Mucosa of descending colon (tissue), 3 donors: Measurements from ENCODE around the gene STAT5B. TPM values are rescaled to one million over a fixed set of nuclear protein-coding genes. Genes with fewer than 3 reads are reported as not detected.
A peak's percentile ranks its signal among the peaks of the same experiment; 100 is the strongest.

Source experiments
- ATAC-seq: fragments of 200-7000 bp; cut with Tn5 transposase; one replicate; pipeline ENCODE4 v1.9.1; 2020; ENCODE audit warnings: mild to moderate bottlenecking, moderate library complexity
- DNase-seq, 3 donors: peaks; one replicate each; pipeline ENCODE4 v3.0.0-alpha.2; 2020
- H3K36me3 ChIP-seq: fragments of 200-600 bp; one replicate; pipeline ENCODE4 v1.8.0; 2021; ENCODE audit warnings: low read depth, mild to moderate bottlenecking
- H3K4me1 ChIP-seq: fragments of 200-600 bp; one replicate; pipeline ENCODE4 v1.8.0; 2021; ENCODE audit warnings: low read depth, mild to moderate bottlenecking
- H3K4me3 ChIP-seq: fragments of 200-600 bp; one replicate; pipeline ENCODE4 v1.8.0; 2021; ENCODE audit warnings: mild to moderate bottlenecking
- H3K9me3 ChIP-seq: fragments of 200-600 bp; one replicate; pipeline ENCODE4 v1.8.0; 2021; ENCODE audit warnings: mild to moderate bottlenecking
- intact Hi-C, 2 donors: fragments of 100-400 bp; cut with DNase I in 1 of 2; cut with micrococcal nuclease in 1 of 2; formaldehyde crosslinking; loops; one replicate each; pipeline versions ENCODE4 v1.11.0 to v1.11.1; 2022; cut with DNase I, micrococcal nuclease
- total RNA-seq, 3 donors: library from RNA; stranded (reverse); fragmentation: NEBNext Ultra II Directional in 2 of 3; extraction: Animal tissue kit (Norgen Biotek cat#: 25700) in 2 of 3; gene quantifications; one replicate each; pipeline versions ENCODE4 v1.2.1 to v1.2.4, GENCODE V29; 2021 to 2023
- TF ChIP-seq, protein P1 (sequence below): fragments of 200-600 bp; IDR thresholded peaks from one replicate; pipeline ENCODE4 v1.8.0; 2022; ENCODE audit warnings: antibody characterized with exemption, mild to moderate bottlenecking
- donor health status: DM: no; HTN: no; CAD: no; lungs with moderate emphysema.
- donor health status: DM: no; HTN: no; CAD: no.
- donor health status: DM: no; HTN: yes; CAD: no.

Gene STAT5B
- total RNA-seq, 3 donors from 2014 or later = 30.1 to 93.0 (median 32.2) TPM

DNA sequence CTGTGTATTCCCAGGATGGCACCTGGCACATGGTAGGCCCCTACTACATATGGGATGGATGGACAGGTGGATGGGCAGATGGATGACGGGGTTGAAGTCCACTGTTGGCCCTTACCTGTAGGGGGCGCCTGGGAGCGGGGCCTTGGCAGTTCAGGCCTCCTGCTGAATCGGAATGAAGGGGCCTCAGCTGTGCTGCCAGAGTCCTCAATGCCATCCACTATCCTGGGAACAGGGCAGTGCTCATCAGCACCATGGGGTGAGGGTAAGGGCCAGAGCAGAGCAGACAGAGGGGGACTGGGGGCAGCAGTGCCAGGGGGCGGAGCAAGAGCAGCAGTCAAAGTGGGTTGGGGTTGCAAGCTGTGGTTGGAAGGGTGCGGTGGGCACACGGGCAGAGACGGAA is 113.1 kb downstream of the STAT5B start:
- Histone ChIP-seq H3K36me3 (no peaks in the 10 kb centered on the region), H3K9me3 (no peaks in the 10 kb centered on the region), H3K4me3 (no peak overlapping the region), H3K4me1 (no peaks in the 10 kb centered on the region)
- ATAC-seq (peak; percentile 69), DNase-seq (peak in 1 of 3 donors; percentile 48)
- TF ChIP-seq, protein P1, sequence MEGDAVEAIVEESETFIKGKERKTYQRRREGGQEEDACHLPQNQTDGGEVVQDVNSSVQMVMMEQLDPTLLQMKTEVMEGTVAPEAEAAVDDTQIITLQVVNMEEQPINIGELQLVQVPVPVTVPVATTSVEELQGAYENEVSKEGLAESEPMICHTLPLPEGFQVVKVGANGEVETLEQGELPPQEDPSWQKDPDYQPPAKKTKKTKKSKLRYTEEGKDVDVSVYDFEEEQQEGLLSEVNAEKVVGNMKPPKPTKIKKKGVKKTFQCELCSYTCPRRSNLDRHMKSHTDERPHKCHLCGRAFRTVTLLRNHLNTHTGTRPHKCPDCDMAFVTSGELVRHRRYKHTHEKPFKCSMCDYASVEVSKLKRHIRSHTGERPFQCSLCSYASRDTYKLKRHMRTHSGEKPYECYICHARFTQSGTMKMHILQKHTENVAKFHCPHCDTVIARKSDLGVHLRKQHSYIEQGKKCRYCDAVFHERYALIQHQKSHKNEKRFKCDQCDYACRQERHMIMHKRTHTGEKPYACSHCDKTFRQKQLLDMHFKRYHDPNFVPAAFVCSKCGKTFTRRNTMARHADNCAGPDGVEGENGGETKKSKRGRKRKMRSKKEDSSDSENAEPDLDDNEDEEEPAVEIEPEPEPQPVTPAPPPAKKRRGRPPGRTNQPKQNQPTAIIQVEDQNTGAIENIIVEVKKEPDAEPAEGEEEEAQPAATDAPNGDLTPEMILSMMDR = no peak
- intact Hi-C loops = no loop called here

DNA sequence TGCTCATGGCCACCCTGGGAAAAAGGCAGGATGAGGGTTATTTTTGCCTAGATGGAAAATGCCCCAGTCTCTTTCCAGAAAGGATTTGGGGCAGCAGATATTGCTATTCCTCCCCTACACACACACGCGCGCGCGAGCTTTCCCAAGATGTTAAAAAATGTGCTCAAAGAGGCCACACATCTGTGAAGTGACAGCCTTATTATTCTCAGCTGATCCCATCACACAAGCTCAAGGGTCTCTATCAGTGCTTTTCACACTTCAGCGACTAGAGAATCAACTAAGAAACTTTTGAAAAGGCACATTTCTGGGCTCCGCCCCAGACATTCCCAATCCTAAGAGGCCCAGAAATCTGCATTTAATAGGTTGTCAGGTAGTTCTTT is 115.7 kb downstream of the STAT5B start:
- Histone ChIP-seq H3K36me3 (no peaks in the 10 kb centered on the region), H3K4me3 (no peak overlapping the region), H3K4me1 (no peaks in the 10 kb centered on the region), H3K9me3 (no peaks in the 10 kb centered on the region)
- intact Hi-C loops = no loop called here
- no peak for DNase-seq
- ATAC-seq = no peak
- TF ChIP-seq, protein P1 = no peak

DNA sequence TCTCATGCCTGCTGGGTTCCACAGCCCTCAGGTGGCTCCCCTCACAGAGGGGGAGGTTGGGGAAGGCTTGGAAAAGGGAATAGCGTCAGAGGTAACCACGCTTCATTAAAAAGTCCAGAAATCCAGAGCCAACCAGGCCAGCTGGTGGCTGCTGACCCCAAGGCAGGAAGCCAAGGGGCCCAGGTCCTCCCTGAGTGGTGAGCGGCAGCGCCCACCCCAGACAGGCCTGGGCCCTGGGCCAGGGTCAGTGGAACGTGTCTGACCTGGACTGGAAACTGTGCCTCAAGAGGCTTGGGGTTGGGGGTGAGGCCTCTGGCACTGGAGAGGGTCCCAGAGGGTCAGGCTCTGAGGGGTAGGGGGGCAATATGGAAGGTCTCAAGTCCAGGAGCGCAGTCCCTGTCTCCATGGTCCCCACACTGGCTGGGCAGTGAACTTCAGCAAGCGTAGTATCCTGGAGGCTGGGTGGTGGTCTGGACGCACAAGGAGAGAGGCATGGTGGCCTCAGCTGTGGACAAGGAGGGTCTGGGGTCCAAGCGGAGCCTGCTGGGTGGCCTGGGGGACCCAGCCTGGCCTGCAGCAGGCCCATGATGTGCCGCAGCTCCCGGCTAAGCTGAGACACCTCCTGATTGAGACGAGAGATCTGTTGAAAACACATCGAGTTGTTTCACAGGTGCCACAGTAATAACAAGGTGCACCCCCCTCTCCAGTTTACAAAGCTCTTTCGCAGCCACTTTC is 116.2 kb downstream of the STAT5B start:
- ATAC-seq (no peak), DNase-seq (no peak)
- Histone ChIP-seq H3K4me3 (no peak overlapping the region), H3K9me3 (no peaks in the 10 kb centered on the region), H3K4me1 (no peaks in the 10 kb centered on the region), H3K36me3 (no peaks in the 10 kb centered on the region)
- TF ChIP-seq, protein P1 = no peak
- intact Hi-C loops = no loop called here

DNA sequence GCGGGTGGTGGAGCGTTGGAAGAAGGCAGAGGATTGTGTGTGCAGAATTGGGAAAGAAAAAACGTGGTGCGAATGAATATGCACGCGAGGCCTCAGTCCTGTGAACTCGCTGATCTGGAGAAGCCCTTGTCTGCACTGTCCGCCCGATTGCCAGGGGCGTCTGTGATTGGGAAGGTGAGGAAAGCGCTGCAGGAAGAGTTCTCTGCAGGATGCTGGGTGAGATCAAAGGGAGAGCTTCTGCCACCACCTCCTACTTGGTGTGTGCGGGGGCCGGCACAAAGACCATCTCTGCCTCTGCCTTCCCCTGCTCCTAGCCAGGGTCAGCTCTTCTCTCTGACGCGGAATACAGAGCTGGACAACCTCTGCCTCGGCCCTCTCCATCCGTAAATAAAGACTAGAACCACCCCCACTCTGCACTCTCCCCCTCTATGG is 120.6 kb downstream of the STAT5B start:
- H3K9me3 ChIP-seq = no peaks in the 10 kb centered on the region
- intact Hi-C loops = no loop called here
- no peak overlapping the region for H3K4me3 ChIP-seq
- peaks cover 13% of the 10 kb centered on the region for H3K4me1 ChIP-seq
- H3K36me3 ChIP-seq = no peaks in the 10 kb centered on the region
- ATAC-seq = no peak
- TF ChIP-seq, protein P1 = no peak
- no peak for DNase-seq

DNA sequence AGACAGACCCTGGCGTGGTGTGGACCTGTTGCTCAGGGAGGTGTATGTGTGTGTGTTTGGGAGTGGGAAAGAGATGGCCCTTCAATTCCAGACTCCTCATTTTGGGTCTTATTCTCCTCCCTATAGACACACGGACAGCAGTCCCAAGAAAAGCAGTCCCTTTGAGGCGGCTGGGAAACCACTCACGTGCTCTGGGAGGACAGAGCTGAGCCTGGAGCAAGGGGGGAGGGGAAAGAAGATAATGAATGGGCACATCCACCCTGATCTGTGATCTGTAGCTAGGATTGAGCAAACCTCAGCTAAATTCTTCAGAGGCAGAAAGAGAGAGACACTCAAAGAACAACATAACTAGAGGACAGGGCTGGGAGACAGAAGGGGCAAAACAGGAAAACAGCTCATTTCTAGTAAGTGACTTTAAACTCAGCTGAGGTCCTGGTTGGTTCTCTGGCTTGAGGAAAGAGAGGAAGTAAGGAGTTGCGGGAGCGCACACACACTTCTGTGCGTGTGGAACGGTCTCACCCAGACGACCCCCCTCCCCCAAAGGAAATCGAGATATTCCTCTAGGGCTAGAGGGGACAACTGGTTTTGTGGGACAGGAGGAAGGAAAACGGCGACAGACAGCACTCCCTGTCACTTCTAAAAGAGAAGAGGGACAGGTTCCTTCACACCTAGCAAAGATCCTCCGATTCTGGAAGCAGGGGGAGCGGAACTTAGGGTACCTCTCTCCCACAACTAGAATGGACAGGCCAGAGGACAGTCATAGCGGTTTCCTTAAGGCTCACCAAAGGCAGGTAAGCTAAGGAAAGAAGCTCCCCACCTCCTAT is 122.1 kb downstream of the STAT5B start:
- H3K4me3 ChIP-seq = peak overlapping the region; percentile 83
- TF ChIP-seq, protein P1 = no peak
- ATAC-seq (peak; percentile 1), DNase-seq (no peak)
- peaks cover 13% of the 10 kb centered on the region for H3K4me1 ChIP-seq
- no peaks in the 10 kb centered on the region for H3K36me3 ChIP-seq
- intact Hi-C loops = no loop called here
- no peaks in the 10 kb centered on the region for H3K9me3 ChIP-seq

Other genes with a start within 250 kb of the STAT5B start
- 1 to 10 TPM; 1.2 to 3.8 (median 2.0) TPM for gene C17orf113, start 225.8 kb downstream of the STAT5B start, total RNA-seq
- gene ZNF385C, start 177.9 kb downstream of the STAT5B start, total RNA-seq = under 1 TPM; 0.41 to 0.96 (median 0.58) TPM
- 10 to 100 TPM; 11.7 to 18.0 (median 14.0) TPM for gene DHX58, start 163.7 kb downstream of the STAT5B start, total RNA-seq
- 10 to 100 TPM; 21.6 to 47.8 (median 31.4) TPM for gene KAT2A, start 155.0 kb downstream of the STAT5B start, total RNA-seq
- gene HSPB9, start 153.6 kb downstream of the STAT5B start, total RNA-seq = under 1 TPM in 1 of 3 donors, not detected in 2; 0.28 TPM
- 100 to 1,000 TPM; 133 to 161 (median 160) TPM for gene RAB5C, start 121.4 kb downstream of the STAT5B start, total RNA-seq
- gene KCNH4, start 95.2 kb downstream of the STAT5B start, total RNA-seq = under 1 TPM in 2 of 3 donors, not detected in 1; 0.06 to 0.10 TPM
- gene HCRT, start 90.9 kb downstream of the STAT5B start, total RNA-seq = not detected
- gene GHDC, start 81.9 kb downstream of the STAT5B start, total RNA-seq = 10 to 100 TPM; 21.9 to 22.2 (median 22.0) TPM
- gene STAT5A, start 12.1 kb upstream of the STAT5B start, total RNA-seq = 10 to 100 TPM; 26.4 to 53.7 (median 29.7) TPM
- gene STAT3, start 112.1 kb upstream of the STAT5B start, total RNA-seq = 100 to 1,000 TPM; 158 to 230 (median 227) TPM
- gene CAVIN1, start 146.9 kb upstream of the STAT5B start, total RNA-seq = 100 to 1,000 TPM in 1 of 3 donors, 10 to 100 TPM in 2; 19.3 to 246 (median 52.4) TPM
- gene ATP6V0A1, start 182.5 kb upstream of the STAT5B start, total RNA-seq = 100 to 1,000 TPM in 1 of 3 donors, 10 to 100 TPM in 2; 88.5 to 105 (median 95.6) TPM